Stimulated activated CD8-positive, alpha-beta memory T cell treated with anti-CD3 and anti-CD28 coated beads, Interleukin-4, amount 100 ng/mL, for 24 hours (primary cell): Measurements from ENCODE around the gene IL20.

Experiments
- DNase-seq: peaks from one replicate; pipeline ENCODE4 v3.0.0-alpha.2; 2020; ENCODE audit warnings: low read depth

IL20 gene

GRCh38 chr1:206904423-206905142 is 39.2 kb downstream of the IL20 start:
- no peak for DNase-seq

- no peak for DNase-seq
Measured at GRCh38 chr1:206905295-206906164, 40.1 kb downstream of the IL20 start.

- no peak for DNase-seq
Measured at GRCh38 chr1:206907304-206907991, 42.0 kb downstream of the IL20 start.

DNA sequence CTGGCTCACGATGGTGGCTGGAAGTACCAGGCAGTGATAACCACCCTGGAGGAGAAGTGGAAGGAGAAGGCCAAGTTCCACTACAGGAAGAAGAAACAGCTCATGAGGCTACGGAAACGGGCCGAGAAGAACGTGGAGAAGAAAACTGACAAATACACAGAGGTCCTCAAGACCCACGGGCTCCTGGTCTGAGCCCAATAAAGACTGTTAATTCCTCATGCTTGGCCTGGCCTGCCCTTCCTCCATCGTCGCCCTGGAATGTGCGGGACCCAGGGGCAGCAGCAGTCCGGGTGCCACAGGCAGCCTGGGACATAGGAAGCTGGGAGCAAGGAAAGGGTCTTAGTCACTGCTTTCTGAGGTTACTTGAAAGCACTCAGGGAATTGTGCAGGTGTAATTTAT is 42.6 kb downstream of the IL20 start:
- no peak for DNase-seq

- DNase-seq, result no peak
Measured at GRCh38 chr1:206909161-206909882, 43.9 kb downstream of the IL20 start.

DNA sequence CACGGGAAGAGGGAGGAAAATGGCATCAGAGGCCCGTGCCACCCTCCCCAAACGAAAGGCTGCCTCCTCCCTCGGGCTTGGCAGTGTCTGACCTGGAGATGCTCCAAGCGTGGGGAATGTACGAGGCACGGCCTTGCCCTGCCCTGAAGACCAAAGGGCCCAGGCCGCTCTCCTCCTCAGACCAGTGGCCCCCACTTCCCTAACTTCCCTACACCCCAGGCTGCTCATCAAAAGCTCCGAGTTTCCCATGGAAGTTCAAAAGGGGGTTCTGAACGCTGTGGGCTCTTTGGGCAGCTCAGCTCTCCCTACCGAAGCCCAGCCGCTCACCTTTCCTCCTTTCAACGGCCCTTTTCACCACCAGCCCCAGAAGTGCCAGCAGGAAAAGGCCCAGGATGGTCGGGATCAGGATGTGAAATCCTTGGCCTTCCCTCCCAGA is 44.5 kb downstream of the IL20 start:
- no peak for DNase-seq

GRCh38 chr1:206911064-206911663 is 45.7 kb downstream of the IL20 start:
- DNase-seq, result no peak

- no peak for DNase-seq
Measured at GRCh38 chr1:206912445-206913095, 47.1 kb downstream of the IL20 start.

GRCh38 chr1:206913766-206914537 is 48.5 kb downstream of the IL20 start:
- no peak for DNase-seq

DNA sequence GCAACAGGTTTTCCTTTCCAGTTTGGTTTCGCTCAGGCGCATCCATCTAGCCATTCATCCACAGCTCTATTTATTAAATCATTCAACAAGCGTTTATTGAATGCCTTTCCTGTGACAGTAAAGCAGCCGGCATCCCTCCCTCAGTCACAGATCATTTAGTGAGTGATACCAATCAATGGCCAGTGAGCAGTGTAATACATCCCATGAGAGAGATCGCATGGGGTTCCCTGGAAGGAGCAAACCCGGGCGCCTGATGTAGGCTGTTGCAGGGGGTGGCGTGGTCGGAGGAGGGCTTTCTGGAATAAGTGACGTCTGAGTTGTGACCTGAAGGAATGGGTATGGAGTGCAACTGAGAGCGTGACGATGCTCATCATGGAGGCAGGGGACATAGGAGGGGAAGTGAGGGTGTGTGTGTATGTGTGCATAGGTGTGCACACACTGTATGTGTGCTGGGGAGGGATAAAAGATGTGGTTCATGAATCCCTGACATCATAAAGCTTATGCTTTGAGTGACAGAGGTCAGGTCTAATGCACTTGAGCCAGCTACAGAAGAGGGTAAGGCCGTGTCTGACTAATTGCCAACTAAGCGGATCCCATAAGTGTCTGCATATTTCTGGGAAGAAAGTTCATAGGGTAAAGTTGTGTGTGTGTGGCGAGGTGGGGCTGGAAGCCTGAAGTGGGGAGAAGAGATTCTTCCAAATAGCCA is 49.8 kb downstream of the IL20 start:
- no peak for DNase-seq

GRCh38 chr1:206916000-206916709 is 50.7 kb downstream of the IL20 start:
- no peak for DNase-seq

DNA sequence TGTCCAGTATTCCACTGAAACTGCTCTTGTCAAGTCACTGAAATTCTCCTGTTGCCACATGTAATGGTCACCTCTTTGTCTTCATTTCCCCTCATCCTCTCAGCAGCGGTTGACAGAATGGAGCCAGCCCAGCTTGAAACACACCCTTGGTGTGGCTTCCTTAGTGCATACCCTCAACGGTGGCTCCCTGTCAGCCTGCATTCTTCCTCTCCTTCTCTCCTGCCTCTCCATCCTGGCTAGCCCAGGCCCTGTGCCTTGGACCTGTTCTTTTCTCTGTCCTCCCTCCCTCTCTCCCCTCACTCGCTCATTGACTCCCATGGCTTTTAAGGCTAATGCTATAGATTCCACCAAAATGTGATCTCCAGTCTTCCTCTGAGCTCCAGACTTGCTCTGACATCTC is 52.7 kb downstream of the IL20 start:
- DNase-seq, result no peak
